Measurements from ENCODE around the gene ERAP2.

- TF ChIP-seq, protein P1, sequence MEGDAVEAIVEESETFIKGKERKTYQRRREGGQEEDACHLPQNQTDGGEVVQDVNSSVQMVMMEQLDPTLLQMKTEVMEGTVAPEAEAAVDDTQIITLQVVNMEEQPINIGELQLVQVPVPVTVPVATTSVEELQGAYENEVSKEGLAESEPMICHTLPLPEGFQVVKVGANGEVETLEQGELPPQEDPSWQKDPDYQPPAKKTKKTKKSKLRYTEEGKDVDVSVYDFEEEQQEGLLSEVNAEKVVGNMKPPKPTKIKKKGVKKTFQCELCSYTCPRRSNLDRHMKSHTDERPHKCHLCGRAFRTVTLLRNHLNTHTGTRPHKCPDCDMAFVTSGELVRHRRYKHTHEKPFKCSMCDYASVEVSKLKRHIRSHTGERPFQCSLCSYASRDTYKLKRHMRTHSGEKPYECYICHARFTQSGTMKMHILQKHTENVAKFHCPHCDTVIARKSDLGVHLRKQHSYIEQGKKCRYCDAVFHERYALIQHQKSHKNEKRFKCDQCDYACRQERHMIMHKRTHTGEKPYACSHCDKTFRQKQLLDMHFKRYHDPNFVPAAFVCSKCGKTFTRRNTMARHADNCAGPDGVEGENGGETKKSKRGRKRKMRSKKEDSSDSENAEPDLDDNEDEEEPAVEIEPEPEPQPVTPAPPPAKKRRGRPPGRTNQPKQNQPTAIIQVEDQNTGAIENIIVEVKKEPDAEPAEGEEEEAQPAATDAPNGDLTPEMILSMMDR (IDR thresholded peaks at IDR 0.05) = no peak
- no peak for TF ChIP-seq POLR2A (IDR thresholded peaks at IDR 0.05)
These were observed 26.6 kb downstream of the ERAP2 start for GRCh38 chr5:96902876-96903275.

Data from esophagus squamous epithelium (tissue), 4 donors.